HG02610 (cell line): ENCODE measurements around the gene PDLIM1.

Experiments used
- ATAC-seq: cut with Tn5 transposase; IDR thresholded peaks from one replicate; pipeline ENCODE4 v1.9.1; 2021; ENCODE audit warnings: mild to moderate bottlenecking, moderate library complexity; ENCODE audit not compliant: unreplicated experiment

PDLIM1 gene, protein sequence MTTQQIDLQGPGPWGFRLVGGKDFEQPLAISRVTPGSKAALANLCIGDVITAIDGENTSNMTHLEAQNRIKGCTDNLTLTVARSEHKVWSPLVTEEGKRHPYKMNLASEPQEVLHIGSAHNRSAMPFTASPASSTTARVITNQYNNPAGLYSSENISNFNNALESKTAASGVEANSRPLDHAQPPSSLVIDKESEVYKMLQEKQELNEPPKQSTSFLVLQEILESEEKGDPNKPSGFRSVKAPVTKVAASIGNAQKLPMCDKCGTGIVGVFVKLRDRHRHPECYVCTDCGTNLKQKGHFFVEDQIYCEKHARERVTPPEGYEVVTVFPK

GRCh38 chr10:95290461-95291364, at the start of gene PDLIM1:
TSS of gene PDLIM1 (minus strand) at chr10:95291003. CDS start at chr10:95290915, 88 bp downstream.
- ATAC-seq, result peak; percentile 42

DNA sequence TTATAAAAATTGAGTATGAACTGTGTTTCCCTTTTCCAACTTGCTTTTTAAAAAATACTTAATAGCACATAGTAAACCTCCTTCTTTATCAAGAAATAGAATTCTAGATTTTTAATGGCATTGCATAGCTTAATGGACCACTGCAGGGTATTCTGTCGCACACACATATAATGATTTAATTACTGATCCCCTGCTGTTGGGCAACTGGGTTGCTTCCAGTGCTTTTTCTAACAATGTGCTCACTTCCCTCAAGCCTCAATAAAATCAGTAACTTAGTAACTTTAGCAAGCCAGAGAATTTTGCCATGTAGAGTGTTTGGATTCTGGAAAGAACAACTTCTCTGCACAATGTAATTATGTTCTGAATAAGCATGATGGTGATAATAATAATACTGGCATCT, 49.1 kb upstream of the PDLIM1 start:
- no peak for ATAC-seq

GRCh38 chr10:95337423-95338160, 46.8 kb upstream of the PDLIM1 start:
- ATAC-seq, result no peak

- no peak for ATAC-seq
These were observed 45.9 kb upstream of the PDLIM1 start for GRCh38 chr10:95336702-95337101.

DNA sequence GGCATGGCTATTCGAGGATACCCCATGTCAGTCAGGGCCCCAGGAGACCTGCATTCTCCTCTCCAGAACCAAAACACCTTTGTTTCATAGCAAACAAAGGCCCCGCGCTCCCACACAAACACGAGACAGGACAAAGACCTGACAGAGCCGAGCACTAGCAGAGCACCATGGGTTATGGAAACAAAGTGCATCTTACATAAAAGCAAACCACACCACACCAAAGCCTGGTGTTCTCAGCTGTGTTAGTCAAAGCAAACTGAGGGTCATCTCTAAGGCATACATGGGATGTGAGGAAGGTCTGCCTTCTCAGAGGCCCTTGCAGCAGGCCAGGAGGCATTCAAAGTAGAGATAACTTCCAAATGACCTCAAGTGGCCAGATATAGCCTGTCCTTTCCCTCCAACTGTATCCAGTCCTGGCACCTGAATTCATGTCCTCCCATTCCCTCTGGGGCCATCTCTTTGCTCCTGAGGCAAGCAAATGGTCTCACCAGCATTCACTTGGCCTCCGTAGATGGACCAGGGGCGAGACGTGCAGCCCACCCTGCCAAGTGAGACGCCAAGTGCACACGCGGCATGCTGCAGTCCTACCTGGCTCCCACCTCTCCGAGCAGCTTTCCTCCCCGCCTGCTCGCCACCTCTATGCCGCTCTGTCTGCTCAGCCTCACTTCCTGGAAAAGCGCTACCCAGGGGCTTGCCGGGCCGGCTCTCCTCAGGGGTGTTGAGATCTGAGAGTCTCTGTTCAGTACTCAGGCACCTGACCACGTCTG, 45.3 kb upstream of the PDLIM1 start:
- ATAC-seq, result no peak

DNA sequence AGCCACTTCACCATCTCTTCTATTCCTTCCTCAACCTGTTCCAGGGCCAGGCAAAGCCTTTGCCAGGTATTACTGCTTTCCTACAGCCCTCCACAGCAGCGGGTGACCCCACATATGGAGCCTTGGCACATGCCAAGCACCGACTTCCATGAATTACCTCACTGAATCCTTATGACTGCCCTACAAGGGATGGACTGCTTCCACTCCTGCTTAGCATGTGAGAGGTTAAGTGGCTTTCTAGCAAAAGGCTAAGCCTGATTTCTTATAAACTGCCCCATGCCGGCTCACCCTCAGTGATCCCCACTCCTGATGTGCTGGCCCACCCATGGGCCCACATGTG, 44.0 kb upstream of the PDLIM1 start:
- ATAC-seq, result no peak

DNA sequence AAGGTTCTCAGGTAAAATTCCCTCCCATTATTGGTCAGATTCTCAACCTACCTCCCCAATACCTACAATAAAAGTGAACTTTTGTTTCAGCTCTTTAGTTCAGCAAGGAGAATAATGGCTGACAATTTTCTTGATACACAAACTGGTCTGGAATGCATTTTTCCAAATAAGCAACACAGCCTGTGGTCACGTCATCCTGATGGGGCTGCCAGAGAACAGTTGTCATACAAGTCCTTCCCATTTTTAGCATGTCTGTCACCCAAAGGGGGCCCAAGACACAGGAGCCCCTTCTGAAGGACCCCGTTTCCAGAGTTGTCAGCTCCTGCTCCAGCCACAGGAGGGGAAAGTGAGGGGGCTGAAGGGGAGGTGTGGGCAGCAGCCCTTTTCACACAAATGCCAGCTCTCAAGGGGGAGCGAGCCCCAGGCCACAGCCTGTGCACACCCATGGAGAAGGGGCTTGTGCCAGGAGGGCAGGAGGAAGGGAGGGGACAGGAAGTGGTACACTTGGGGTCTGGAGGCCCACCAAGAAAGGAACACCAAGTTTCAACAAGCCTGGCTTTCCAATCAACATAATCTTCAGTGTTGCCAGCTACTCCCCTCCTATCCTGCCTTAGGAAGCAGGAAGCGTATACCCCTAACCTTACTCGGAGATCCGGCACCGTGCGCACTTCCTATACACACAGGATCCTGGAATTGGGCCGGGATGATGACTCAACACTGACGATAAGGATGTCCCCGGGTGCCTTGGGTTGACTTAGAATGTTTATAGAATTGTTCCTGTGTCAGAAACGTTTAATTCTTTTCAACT, 43.4 kb upstream of the PDLIM1 start:
- no peak for ATAC-seq

GRCh38 chr10:95332666-95333249, 42.0 kb upstream of the PDLIM1 start:
- ATAC-seq, result no peak

DNA sequence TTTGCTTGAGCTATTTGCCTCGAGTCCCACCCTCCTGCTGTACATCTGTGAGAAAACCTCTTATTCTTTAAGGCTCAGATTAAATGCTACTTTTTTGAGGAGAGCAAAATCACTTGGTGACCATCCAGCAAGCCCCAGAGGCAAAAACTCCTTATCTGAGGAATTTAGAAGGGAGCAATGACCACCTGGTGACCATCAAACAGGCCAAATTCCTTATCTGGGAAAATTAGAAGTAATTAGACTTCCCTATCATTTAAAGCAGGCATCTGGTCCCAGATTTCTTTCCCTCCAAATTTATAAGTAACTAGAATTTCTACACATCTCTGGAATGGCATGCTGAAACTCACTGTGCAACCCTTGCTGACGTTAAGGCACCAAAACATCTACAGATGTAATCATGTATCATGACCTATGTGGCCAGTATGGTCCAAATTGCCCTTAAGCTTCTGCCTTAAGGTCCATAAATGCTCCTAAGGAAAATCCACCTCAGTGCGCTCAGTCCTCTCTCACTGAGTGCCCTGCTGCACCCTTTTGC, 40.9 kb upstream of the PDLIM1 start:
- ATAC-seq, result no peak

DNA sequence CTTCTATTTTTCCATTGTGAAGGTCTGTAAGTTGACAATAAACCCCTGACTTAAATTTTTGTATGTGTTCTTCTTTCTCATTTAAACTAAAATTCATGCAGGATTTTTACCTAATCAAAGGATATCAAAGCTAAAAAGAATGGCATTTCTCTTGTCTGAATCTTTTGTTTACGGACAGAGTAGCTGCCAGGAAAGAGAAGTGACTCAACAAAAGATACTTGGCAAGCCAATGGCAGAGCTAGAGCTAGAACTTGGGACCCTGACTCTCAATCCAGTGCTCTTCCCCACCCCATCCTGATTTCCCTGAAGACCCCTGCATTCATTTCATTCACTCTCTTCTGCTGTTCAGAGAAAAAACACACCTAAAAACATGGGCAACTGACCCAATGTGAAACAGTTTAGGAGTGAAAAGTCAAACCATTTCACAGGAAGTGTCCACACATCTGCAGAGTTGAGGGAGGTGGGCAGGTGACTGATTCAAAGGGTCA, 40.2 kb upstream of the PDLIM1 start:
- ATAC-seq, result no peak

- no peak for ATAC-seq
These were observed 38.5 kb upstream of the PDLIM1 start for GRCh38 chr10:95329296-95329695.

GRCh38 chr10:95328013-95328412, 37.2 kb upstream of the PDLIM1 start:
- no peak for ATAC-seq

- no peak for ATAC-seq
These were observed 36.6 kb upstream of the PDLIM1 start for GRCh38 chr10:95327367-95327766.

DNA sequence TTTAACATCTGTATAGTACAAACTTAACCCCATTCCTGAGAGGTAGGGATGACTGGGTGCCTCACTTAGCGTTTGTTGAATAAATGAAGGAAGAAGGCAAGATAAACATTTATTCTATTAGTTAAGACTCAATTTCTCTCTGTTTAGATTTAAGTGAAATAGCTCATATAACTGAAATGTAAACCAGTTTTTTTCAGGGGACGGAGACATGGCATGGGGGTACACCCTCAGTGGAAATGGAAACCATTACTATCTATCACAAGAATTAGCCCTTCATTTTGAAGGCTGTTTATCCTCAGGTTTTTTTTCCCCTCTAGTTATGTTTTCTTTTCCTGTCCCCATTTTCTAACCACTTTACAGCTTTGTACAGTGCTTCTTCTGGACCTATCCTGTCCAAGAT, 35.6 kb upstream of the PDLIM1 start:
- ATAC-seq, result no peak

DNA sequence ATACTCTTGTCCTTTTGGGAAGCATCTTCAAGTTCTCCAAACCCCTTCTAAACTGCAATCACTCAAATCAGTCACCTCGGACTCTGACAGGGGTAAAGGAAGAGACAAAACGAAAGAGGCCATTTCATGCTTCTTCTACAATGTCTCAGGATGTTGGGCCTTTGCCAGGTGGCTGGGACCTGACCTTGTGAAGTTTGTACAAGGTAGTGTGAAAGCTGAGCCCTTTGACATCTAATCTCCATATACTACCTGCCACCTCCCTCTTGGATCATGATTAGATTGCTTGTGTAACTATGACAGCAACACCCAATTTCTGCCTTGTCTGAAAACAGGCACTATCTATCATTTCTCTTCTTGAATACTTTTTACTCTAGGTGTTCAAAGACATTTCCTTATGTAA, 35.1 kb upstream of the PDLIM1 start:
- ATAC-seq, result no peak

DNA sequence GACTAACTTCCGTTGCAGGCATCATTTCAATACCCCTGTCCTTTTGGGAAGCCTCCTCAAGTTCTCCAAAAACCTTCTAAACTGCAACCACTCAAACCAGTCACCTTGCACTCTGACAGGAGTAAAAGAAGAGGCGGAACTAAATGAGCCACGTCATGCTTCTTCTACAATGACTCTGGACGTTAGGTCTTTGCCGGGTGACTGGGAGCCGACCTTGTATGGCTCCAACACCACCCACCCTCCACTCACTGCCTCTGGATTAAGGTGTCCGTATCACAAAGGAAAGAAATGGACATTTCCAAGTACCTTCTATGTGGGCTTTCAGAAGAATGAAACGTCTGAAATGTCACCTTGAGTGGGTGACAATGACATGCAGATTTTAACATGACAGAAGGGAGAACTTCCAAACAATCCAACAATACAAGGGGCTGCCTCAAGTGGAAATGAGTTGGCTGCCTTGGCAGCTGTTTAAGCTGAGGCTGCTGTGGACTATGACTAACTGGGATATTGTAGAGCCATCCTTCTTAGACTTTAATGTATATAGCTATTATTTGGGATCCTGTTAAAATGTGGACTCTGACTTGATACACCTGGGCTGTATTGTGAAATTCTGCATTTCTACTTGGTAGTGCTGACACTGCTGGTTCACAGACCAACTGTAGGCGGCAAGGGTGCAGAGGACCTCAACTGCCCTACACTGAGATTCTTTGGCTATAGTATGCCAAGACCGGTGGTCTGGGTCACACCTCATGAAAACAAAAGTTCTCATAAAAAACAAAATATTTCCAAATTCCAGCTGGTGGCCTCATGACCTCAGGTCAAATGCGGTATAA, 33.8 kb upstream of the PDLIM1 start:
- ATAC-seq, result no peak

- no peak for ATAC-seq
These were observed 30.9 kb upstream of the PDLIM1 start for GRCh38 chr10:95321554-95322301.

GRCh38 chr10:95319239-95319638, 28.4 kb upstream of the PDLIM1 start:
- no peak for ATAC-seq
